Thyroid gland (tissue), 4 donors: ENCODE measurements around the gene ITPR3.

Experiments used
- CTCF ChIP-seq, 6 experiments: fragments of 200-600 bp in 3 of 6; fragments of 450-650 bp in 3 of 6; sonication (generic) in 3 of 6; IDR thresholded peaks; one replicate each; pipeline ENCODE4 v1.5.1; 2016 to 2019; ENCODE audit warnings: antibody characterized with exemption in 6 of 6, mild to moderate bottlenecking in 2 of 6, inconsistent platforms in 1 of 6, moderate library complexity in 1 of 6
- POLR2A ChIP-seq, 2 donors: fragments of 450-650 bp; IDR thresholded peaks; one replicate each; pipeline ENCODE4 v1.6.1; 2017; ENCODE audit warnings: antibody characterized with exemption in 2 of 2, mild to moderate bottlenecking in 2 of 2, moderate library complexity in 1 of 2

- no peak for TF ChIP-seq CTCF (IDR thresholded peaks at IDR 0.05)
- no peak for TF ChIP-seq POLR2A (IDR thresholded peaks at IDR 0.05)
These were observed 50.6 kb downstream of the ITPR3 start for GRCh38 chr6:33671744-33672072.
